ENCODE data around the gene GPC6. TPM values are rescaled to one million over a fixed set of nuclear protein-coding genes. Genes with fewer than 3 reads are reported as not detected.

GPC6 gene
- polyA plus RNA-seq, 1 of the 3 experiments (the other 2 are of a cell fraction) = 6.7 TPM

- peak overlapping the region; percentile 36 for H2AFZ ChIP-seq (ENCODE audit: low read depth)
- H3K4me2 ChIP-seq = no peak overlapping the region
- H3K9me3 ChIP-seq = no peaks in the 10 kb centered on the region
- 41% methylated on average over 3 of the region's 3 CpGs for WGBS (ENCODE audit: low lambda C conversion rate)
- TF ChIP-seq RAD21 (IDR thresholded peaks at IDR 0.05; ENCODE audit: low read length) (no peak), GABPA (IDR thresholded peaks at IDR 0.05; ENCODE audit: low read depth) (no peak), EP300 (IDR thresholded peaks at IDR 0.05; ENCODE audit: borderline replicate concordance in 1 of 2, low read depth in 1 of 2, low read length in 1 of 2) (peak in 1 of 2 experiments; percentile 69; a peak in 1 of 4 replicates), FOXJ3 (CRISPR knock-in tag; IDR thresholded peaks at IDR 0.05) (no peak), TAF1 (IDR thresholded peaks at IDR 0.05; ENCODE audit: borderline replicate concordance, low read depth, low read length) (no peak), SIN3A (IDR thresholded peaks at IDR 0.05; ENCODE audit: borderline replicate concordance, low read depth, low read length) (0 out of 2 replicates have a peak, but pooled peaks have one; percentile 49), FOSL2 (IDR thresholded peaks at IDR 0.05; ENCODE audit: borderline replicate concordance, low read depth) (peak; percentile 24; the same call in 1 of the 2 replicates), YY1 (IDR thresholded peaks at IDR 0.05; ENCODE audit: low read depth) (peak; percentile 42; the same call in 1 of the 2 replicates), TEAD4 (IDR thresholded peaks at IDR 0.05; ENCODE audit: borderline replicate concordance, insufficient read depth) (peak; percentile 66; the same call in 1 of the 2 replicates), POLR2AphosphoS5 (IDR thresholded peaks at IDR 0.05; ENCODE audit: low read depth, low read length) (no peak), GATA2 (CRISPR knock-in tag; IDR thresholded peaks at IDR 0.05) (no peak), CTCF (IDR thresholded peaks at IDR 0.05) (no peak), IRF3 (IDR thresholded peaks at IDR 0.05; ENCODE audit: low read depth, low read length) (no peak), NRF1 (IDR thresholded peaks at IDR 0.05; ENCODE audit: low read depth, low read length) (no peak), ELF1 (IDR thresholded peaks at IDR 0.05) (no peak), JUND (IDR thresholded peaks at IDR 0.05) (peak; percentile 60), MEF2A (IDR thresholded peaks at IDR 0.05; ENCODE audit: borderline replicate concordance, low read depth) (no peak), MXI1 (IDR thresholded peaks at IDR 0.05; ENCODE audit: low read depth, low read length) (no peak), RXRA (IDR thresholded peaks at IDR 0.05; ENCODE audit: borderline replicate concordance, low read depth) (no peak), TCF12 (IDR thresholded peaks at IDR 0.05) (peak; percentile 74), NFIC (IDR thresholded peaks at IDR 0.05; ENCODE audit: borderline replicate concordance) (no peak)
- TF ChIP-seq, protein P1, sequence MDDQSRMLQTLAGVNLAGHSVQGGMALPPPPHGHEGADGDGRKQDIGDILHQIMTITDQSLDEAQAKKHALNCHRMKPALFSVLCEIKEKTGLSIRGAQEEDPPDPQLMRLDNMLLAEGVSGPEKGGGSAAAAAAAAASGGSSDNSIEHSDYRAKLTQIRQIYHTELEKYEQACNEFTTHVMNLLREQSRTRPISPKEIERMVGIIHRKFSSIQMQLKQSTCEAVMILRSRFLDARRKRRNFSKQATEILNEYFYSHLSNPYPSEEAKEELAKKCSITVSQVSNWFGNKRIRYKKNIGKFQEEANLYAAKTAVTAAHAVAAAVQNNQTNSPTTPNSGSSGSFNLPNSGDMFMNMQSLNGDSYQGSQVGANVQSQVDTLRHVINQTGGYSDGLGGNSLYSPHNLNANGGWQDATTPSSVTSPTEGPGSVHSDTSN (IDR thresholded peaks at IDR 0.05) = peak; percentile 88
- TF ChIP-seq, protein P2, sequence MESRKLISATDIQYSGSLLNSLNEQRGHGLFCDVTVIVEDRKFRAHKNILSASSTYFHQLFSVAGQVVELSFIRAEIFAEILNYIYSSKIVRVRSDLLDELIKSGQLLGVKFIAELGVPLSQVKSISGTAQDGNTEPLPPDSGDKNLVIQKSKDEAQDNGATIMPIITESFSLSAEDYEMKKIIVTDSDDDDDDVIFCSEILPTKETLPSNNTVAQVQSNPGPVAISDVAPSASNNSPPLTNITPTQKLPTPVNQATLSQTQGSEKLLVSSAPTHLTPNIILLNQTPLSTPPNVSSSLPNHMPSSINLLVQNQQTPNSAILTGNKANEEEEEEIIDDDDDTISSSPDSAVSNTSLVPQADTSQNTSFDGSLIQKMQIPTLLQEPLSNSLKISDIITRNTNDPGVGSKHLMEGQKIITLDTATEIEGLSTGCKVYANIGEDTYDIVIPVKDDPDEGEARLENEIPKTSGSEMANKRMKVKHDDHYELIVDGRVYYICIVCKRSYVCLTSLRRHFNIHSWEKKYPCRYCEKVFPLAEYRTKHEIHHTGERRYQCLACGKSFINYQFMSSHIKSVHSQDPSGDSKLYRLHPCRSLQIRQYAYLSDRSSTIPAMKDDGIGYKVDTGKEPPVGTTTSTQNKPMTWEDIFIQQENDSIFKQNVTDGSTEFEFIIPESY (IDR thresholded peaks at IDR 0.05; ENCODE audit: borderline replicate concordance, low read depth) = no peak
- H3K4me1 ChIP-seq (ENCODE audit: control insufficient read depth in 1 of 2, insufficient read depth in 2 of 2, low read depth in 1 of 2, low read length in 1 of 2) = peaks cover 2 to 7% of the 10 kb centered on the region in 2 experiments; a peak in 3 of 4 replicates
- DNase-seq = no peak
- POLR2A ChIA-PET = no interaction called here
- no peaks in the 10 kb centered on the region for H3K9me2 ChIP-seq
- no peaks in the 10 kb centered on the region for H4K20me1 ChIP-seq (ENCODE audit: insufficient read depth)
- no peaks in the 10 kb centered on the region for H3F3A ChIP-seq (replicated peaks; ENCODE audit: insufficient read depth)
- H3K4me3 ChIP-seq (ENCODE audit: low read depth in 2 of 2, low read length in 1 of 2) = no peak overlapping the region
- H3K27me3 ChIP-seq (ENCODE audit: insufficient read depth) = no peaks in the 10 kb centered on the region
- no peaks in the 10 kb centered on the region for H3K79me2 ChIP-seq (ENCODE audit: insufficient read depth)
- H3K36me3 ChIP-seq (replicated peaks in 1 of 2; ENCODE audit: control insufficient read depth in 1 of 2, insufficient read depth in 2 of 2, low read length in 1 of 2) = no peaks in the 10 kb centered on the region
- CTCF ChIA-PET = no interaction called here
- H3K27ac ChIP-seq (ENCODE audit: low read depth in 2 of 2, low read length in 1 of 2) = peak overlapping the region in 1 of 2 experiments; percentile 61; a peak in 2 of 4 replicates
- H3K9ac ChIP-seq = no peak overlapping the region
These were observed 990.8 kb downstream of the GPC6 start for GRCh38 chr13:94217370-94217769.
